LHCN-M2 (cell line): ENCODE data around the gene TMEM61. TPM values are rescaled to one million over a fixed set of nuclear protein-coding genes. Genes with fewer than 3 reads are reported as not detected.
A peak's percentile ranks its signal among the peaks of the same experiment; 100 is the strongest.
"Not testable (repeated sequence)": the region's sequence is repeated elsewhere in the genome, so short reads cannot be mapped to it uniquely, and the experiment has no call there.

Source experiments
- DNase-seq: peaks from one replicate; pipeline ENCODE4 v3.0.0-alpha.2; 2012; ENCODE audit warnings: low read depth
- total RNA-seq: library from RNA; depleted of rRNA; stranded (reverse); fragments of >200 nt; gene quantifications from 2 replicates; pipeline ENCODE4 v1.2.3, GENCODE V29; 2014

Gene TMEM61
- total RNA-seq, 1 experiment from 2014 or later: not detected

DNA sequence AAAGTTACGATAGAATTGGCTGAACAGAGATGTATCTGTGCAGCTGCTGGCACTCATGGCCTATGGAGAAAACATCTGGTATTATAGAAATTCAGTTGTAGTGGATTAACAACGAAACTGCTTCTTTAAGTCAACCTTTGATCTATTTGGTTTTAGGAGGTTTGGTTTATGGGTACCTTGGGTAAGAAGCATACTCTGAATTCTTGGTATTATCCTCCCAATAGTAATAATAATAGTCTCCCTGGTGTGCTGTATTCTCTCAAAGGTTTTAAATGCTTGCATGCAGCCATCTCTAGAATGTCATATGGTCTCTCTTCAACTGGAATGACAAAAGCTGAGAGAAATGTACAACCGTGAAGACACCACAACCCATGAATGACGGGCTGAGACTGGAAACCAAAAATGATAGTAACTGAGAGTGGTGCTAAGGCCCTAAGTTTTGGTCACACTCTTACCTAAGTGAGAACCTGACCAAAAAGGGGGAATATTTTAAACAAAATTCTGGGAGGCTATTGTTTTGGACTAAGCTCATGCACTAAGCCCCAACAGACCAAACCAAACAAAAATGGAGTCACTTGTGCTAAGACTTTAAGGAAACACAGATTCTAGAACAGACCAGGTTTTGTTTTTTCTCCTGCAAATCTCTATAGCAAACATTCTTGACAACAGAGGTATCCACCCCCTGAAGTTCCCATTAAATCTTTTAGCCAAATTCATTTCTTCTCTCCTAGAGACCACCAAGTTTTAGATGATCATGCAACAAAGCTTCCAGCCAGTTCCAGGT is 17.6 kb upstream of the TMEM61 start:
- DNase-seq: no peak

DNA sequence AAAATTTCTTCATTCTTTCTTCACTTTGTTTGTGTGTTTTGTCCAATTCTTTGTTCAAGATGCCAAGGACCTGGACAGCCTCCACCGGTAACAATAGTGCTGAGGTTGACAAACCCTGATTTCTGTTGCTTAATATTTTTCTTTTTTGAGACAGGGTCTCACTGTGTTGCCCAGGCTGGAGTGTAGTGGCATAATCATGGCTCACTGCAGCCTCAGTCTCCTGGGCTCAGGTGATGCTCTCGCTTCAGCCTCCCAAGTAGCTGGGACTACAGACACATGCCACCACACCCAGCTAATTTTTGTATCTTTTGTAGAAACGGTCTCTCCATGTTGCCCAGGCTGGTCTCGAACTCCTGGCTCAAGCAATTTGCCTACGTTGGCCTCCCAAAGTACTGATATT is 16.6 kb upstream of the TMEM61 start:
- DNase-seq: not testable (repeated sequence)

DNA sequence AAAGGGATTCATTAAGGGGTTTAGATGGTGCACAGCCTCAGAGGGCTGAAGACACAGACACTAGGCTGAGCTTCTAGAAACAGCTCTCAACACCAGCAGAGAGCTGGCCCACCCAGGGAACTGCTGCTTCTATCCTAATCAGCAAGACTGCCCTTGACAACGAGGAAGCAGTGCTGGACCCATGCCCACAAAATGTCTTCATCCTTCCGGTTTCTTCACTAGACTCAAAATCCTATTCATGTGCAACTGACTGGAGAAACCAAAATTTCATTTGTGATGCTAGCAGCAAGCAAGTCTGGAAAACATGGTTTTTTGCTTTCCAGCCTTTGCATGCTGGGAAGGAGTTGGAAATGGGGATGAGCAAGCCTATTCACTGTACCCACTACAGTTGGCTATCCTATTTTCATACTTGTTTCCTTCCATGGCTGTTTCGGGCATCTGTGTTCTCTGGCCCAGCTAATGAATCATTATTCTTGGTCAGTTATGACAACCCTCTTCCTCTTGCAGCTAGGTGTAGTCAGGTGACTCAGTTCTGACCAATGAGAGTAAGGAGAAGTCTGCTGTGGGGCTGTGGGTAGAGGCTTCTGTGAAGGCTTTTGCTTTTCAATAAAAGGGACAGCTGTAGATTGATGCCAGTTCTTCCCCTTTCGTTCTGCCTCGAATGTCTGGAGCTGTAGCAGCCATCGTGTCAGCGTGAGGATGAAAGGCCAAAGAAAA is 14.6 kb upstream of the TMEM61 start:
- peak; percentile 92 for DNase-seq

DNA sequence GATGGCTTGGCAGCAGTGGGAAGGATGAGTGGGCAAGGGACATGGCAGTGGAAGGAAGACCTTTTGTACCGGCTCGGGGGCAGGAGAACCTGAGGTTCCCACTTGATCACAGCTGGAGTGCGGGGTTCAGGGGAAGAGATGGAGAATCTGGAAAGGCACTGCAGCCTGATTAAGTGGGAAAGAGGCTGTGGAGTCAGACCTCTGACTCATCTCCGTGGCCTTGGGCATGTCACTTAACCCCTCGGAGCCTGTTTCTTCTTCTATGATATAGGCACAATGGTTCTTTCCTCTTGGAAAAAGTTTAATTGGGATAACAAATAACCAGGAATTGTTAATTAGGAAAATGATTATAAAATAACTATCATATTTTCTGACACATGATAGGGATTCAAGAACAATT is 13.1 kb upstream of the TMEM61 start:
- DNase-seq: peak; percentile 50

DNA sequence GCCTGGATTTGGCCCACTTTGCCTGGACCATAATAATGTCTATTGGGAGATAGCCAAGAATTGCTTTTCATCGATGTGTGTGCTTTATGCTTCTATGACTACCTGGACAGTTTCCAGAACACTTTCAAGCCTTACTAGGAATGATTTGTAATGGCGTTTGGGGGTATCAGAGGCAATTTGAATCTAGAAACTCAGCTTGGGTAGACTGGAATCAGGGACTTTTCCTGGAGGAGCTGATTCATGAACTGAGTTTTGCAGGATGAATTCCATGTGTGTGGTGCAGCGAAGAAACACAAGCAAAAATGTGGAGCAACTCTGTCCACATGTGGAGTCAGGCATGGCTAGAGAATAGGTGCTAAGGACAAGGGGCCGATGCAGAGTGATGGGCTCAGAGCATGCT is 11.9 kb upstream of the TMEM61 start:
- no peak for DNase-seq

DNA sequence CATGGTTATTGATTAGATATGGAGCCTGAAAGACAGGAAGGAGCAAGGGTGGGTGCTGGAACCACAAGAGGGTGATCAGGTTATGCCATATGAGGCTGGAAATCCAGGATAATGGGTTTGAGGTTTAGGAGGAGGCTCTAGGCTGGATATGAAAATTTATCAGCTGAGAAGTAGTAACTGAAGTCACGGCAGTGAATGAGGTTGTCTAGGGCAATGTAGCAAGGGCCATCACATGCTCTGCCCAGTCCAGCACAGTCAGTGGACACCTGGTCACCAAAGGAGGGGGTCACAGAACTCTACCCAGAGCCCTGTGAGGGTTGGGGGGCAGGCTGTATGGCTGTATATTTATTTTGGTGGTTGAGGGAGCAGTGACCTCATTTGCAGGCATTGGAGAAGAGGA is 10.5 kb upstream of the TMEM61 start:
- no peak for DNase-seq

DNA sequence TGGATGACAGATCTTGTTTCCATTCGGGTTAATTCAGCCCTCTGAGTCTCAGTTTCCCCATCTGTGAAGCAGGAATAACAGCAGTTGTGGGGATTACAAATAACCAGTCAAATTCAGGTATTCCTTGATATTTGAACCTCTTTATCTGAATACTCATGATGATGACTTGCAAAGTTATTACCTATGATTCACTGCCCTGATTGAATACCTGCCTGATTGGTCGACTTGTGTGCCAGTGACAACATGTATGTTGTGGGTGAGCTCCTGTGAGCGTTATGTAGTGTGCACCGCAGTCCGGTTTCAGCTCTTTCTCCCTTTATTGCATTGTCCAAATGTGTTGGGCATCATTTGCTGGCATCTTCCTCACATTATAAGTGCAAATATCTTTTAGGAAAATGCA is 9.5 kb upstream of the TMEM61 start:
- DNase-seq: no peak

DNA sequence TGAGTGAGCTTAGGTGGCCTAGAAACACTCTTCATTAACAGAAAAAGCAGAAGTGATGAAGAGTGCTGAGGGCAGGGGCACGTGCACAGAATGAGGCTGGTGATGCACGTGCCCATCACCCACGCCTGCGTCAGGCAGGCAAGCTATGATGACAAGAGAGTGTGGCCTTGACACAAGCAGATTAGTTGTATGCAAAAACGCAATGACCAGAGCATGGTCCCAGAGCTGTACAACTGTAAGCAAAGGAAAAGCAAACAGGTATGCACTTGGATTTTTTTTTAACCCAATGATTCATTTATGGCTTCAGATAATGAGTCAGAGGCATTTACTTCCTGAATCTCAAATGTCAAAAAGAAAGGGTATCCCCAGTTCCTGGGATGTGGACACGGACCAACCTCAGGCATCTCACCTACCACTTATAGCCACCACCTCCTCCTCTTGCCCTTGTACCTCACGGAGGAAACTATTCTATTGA is 9.1 kb upstream of the TMEM61 start:
- peak; percentile 60 for DNase-seq

DNA sequence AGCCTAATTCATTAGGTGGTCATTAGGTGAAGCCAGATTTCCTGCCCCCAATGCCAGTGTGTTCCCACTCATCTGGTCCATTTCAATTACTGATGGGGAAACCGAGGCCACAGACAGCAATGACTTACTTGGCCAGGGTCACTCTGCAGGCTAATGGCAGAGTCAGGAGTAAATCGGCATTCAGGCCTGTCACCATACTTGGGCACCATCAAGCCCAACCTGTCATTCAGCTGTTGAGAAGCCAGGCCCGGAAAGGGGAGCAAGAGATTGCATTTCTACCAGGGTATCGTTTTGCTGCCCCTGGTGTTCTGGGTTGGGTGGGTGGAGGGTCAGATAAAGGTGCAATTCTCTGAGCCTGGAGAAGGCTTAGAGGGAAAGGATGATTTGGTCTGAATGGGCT is 8.0 kb upstream of the TMEM61 start:
- no peak for DNase-seq

DNA sequence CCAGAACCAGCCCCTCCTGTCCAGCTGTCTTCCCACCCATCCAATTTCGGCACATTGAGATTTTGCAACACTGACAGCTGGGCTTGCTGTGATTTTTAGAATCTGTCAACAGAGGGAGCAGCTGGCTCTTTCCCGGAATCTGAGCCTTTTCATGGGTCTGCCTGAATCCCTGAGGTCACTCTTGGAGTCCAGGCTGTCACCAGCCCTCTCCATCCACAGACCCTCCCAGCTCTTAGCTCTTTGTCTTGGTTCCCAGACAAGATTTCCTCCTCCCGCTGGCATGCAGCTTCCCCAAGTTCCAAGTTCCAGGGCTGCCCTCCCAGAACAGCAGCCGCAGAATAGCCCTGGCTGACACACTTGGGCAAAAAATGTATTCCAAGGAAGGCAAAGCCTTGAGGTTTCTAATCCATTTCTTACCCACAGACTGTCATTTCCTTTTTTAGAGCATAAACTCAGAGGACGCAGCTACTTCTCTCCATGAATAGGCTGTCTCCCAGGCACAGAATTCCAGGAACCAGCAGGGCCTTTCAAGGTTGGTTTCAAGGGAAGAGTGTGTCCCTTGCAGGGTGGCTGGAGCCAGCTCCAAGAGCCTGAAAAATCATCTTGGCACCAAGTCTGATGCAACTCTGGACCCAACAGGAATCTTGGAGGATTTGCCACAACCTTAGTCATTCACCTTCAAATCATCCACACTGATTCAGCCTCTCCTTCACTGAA is 7.1 kb upstream of the TMEM61 start:
- peak; percentile 94 for DNase-seq

DNA sequence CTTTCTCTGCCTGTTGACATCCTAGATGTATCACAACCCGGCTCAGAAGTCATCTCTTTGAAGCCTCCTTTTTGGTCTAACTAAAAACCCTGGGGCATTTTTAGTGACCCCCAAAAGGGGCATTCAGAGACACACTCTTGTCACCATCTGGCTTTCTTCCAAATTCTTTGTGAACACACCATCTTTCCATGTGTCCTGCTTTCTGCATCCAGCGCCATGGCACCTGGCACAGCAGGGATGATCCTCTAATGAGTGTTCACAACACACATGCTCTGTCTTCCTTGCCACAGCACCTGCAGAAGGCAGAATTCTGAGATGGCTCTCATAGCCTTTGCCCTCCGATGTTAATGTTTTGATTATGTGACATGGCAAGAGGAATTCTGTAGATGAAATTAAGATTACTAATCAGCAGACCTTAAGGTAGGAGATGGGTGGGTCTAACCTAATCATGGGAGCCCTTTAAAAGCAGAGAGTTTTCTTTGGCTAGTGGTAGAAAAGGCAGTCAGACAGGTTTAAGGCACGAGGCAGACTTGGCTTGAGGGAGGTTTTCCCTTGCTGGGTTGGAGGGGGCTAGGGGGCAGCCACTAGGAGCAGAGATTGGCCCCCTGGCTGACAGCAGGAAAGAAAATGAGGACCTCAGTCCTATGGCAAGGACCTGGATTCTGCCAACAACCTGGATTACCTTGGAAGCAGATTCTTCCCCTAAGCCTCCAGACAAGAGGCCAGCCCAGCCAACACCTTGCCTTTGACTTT is 4.9 kb upstream of the TMEM61 start:
- no peak for DNase-seq

DNA sequence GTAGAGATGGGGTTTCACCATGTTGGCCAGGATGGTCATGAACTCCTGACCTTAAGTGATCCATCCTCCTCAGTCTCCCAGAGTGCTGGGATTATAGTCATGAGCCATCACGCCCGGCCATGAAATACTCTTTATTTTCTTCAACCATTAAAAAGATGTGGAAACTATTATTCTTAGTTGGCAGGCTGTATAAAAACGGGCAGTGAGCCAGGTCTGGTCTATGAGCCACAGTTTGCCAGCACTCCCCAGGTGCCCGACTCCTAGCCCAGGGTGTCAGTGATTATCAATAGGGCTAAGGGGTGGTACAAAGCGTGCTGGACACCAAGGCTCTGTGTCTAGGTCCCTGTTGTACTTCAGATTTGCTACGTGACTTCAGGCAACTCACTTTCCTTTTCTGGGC is 3.7 kb upstream of the TMEM61 start:
- DNase-seq: no peak

DNA sequence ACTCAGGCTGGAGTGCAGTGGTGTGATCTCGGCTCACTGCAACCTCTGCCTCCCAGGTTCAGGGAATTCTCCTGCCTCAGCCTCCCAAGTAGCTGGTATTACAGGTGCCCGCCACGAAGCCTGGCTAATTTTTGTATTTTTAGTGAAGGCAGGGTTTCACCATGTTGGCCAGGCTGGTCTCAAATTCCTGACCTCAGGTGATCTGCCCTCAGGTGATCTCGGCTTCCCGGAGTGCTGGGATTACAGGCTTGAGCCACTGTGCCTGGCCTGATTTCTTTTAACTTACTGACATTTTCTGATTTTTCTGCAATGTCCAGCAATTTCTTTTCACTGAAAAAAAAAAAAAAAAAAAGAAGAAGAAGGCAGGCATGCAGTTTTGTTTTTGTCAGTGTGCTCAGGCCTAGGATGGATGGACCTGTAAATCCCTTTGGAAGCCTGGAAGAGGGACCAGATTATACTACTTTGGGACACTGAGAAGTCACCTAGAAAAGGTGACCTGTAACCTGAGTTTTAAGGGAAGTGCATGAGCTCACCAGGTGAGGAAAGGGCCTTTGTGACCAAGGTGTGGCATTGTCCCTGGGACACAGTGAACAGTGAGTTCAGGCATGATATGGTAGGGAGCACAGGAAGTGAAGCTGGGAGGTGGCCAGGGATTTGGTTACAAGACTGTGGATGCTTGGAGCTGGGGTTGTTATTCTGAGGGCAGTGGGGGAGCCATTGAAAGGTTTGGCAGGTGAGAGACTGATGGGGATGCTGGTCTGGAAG is 2.7 kb upstream of the TMEM61 start:
- no peak for DNase-seq

DNA sequence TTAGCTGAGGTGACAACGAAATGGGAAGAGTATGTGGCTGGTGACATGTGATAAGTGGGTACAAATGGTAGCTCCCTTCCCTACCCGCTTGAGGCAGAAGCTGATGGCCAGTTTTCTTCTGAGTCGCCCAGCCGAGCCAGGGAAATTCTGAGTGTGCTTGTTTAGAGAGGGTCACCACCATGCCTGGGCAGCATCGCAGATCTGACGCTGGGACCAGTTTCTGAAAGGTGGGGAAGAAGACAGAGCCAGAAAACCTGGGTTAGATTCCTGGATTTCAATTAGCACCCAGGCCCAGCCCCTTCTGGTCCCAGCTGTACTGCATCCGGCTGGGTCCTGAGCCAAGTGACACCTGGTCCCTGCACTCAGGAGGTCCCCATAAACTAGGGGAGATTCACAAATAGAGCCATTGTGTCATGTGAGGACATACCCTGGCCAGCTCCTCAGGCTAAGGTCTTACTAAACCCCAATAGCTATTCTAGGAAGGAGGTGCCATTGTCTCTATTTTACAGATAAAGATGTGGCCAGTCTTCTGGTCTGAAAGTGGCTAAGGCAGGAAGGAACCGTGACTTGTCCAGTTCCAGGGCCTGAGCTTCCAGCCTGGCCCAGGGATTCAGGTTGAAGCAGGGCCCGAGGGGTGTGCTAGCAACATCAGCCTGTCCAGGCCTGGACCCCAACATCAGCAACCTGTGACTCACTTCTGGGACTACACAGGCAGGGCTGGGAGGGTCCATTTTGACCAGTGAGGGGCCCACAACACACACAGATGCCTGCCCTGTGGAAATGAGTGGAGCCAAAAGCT is 1.7 kb upstream of the TMEM61 start:
- no peak for DNase-seq

DNA sequence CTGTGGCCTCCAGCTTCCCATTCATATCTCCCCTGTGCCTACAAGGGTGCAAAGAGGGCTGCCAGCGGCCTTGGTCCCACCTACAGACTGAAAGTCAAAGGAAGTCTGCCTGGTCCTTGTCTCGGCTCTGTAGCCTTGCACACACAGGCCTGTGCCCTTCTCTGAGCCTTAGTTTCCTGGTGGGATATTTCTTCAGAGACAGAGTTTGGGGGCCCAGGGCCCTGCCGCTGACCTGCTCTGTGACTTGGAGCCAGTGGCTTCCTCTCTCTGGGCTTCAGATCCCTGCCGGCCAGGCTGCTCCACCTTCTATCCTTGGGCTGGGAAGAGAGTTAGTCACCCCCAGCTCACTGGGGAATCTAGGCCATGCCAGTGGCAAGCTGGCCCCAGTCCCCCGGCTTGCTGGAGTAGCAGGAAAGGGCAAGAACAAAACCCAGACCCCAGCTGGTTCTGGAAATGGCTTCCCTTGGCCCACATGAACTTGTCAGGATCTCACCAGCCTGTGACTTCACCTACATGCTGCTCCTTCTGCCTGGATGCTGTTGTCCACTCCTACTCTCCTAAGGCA is 1.0 kb upstream of the TMEM61 start:
- no peak for DNase-seq

DNA sequence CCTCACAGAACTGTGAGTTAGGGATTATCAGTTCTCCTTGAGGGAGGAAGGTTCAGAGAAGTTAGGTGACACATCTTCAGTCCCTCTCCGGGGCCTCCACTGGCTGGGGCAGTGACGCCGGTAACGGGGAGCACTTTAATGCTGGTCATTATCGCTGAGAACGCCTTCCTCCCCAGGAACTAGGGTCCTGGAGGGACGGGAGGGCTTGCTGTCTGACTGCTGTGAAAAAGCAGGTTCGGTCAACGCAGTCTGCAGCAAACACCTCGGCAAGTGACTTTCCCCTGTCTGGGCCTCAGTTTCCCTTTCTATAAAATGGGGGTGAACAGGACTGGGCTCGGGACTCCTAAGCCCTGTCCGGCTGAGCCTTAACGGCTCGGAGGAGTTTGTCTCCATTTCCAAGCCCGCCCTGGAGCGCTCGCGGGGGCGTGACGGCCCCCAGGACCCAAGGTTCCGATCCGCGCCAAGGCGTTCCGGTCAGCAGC is 341 bp upstream of the TMEM61 start:
- no peak for DNase-seq

DNA sequence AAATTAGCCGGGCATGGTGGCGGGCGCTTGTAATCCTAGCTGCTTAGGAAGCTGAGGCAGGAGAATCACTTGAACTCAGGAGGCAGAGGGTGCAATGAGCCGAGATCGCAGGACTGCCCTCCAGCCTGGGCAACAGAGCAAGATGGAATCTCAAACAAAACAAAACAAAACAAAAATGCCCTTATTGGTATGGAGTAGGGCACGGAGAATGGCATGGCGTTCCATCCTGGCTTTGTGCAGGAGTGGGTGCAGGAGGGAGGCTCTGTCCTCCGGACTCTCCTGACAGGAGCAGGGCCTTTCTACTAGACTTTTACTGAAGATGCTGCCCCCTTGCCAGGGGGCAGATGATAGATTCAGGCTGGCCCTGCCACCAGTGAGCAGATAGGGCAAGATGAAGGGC is 1.0 kb downstream of the TMEM61 start:
- no peak for DNase-seq

DNA sequence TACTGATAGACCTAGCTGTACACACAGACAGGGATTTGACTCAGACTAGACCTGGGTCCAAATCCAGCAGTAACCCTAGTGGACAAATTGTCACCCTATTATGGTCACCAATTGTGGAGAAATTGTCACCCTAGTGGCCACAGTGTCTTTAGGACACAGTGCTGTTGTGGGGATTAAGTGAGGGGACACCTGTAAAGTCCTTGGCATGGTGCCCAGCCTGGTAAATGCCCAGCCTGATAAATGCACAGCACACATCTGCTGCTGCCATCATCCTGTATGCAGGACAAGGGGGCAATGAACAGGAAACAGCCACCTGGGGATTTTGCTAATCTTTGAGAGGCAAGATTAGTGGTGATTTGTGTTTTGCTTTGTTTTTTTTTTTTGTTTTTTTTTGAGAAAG is 2.3 kb downstream of the TMEM61 start:
- no peak for DNase-seq

DNA sequence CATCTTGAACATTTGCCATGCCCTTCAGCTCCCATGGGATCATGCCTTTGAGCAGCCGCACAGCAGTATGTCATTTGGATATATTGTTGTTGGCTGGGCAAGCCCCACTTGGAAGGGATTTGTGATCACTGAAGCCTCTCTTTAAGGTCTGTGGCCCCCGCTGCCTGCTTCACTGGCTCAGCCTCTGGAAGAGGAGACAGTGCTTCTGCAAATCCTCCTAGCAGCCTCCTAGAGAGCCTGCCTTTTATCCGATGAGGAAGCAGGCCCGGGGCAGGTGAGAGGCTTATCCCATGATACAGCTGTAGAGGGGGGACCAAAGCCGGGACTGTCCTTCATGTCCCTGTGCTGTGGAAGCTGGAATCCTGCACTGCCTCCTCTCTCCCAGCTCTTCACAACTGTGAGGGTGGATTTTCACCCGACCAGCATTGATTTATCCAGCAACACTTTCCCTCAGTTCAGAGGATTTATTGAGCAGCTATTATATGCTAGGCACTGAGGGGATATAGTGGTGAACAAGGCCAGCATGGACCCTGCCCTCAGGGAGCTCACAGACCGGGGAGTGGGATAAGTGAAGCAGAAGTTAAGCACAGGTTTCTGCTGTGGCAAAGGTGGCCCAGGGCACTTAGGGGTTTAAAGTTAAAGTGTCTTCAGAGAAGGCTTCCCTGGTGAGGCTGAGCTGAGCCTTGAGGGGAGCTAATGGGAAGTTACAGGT is 3.9 kb downstream of the TMEM61 start:
- no peak for DNase-seq
